Mesothelial cell of epicardium (in vitro differentiated cells): Measurements from ENCODE around the gene PIWIL1. TPM values are rescaled to one million over a fixed set of nuclear protein-coding genes. Genes with fewer than 3 reads are reported as not detected.

Source experiments
- DNase-seq, 2 experiments: peaks; one replicate each; pipeline ENCODE4 v3.0.0; 2021; ENCODE audit warnings: low spot score in 2 of 2; ENCODE audit not compliant: unreplicated experiment in 2 of 2
- H3K27ac Mint-ChIP-seq: 2 replicates; pipeline ENCODE4 v1.8.0; 2021; ENCODE audit warnings: mixed read lengths
- H3K27me3 Mint-ChIP-seq: 2 replicates; pipeline ENCODE4 v1.8.0; 2021; ENCODE audit warnings: low read depth, mixed read lengths
- H3K36me3 Mint-ChIP-seq: 2 replicates; pipeline ENCODE4 v1.8.0; 2021; ENCODE audit warnings: mixed read lengths
- H3K4me1 Mint-ChIP-seq: 2 replicates; pipeline ENCODE4 v1.8.0; 2021; ENCODE audit warnings: mixed read lengths
- H3K4me3 Mint-ChIP-seq: 2 replicates; pipeline ENCODE4 v1.8.0; 2021; ENCODE audit warnings: mild to moderate bottlenecking, moderate library complexity, mixed read lengths
- H3K9me3 Mint-ChIP-seq: 2 replicates; pipeline ENCODE4 v1.8.0; 2021; ENCODE audit warnings: mixed read lengths
- CTCF ChIP-seq: fragments of 200-600 bp; sonication (generic); IDR thresholded peaks from one replicate; pipeline ENCODE4 v1.5.0; 2021; ENCODE audit warnings: antibody characterized with exemption; ENCODE audit not compliant: unreplicated experiment
- total RNA-seq: library from RNA; stranded (reverse); gene quantifications from 3 replicates; pipeline ENCODE4 v1.2.1, GENCODE V29; 2021

Gene PIWIL1
- total RNA-seq, 1 donor from 2014 or later: not detected

GRCh38 chr12:130331146-130331545, 6.5 kb upstream of the PIWIL1 start:
- Mint-ChIP-seq H3K27me3 (peaks cover 81% of the 10 kb centered on the region), H3K4me3 (no peak overlapping the region), H3K4me1 (no peaks in the 10 kb centered on the region), H3K9me3 (no peaks in the 10 kb centered on the region), H3K27ac (no peak overlapping the region), H3K36me3 (no peaks in the 10 kb centered on the region)
- no peak for DNase-seq
- no peak for TF ChIP-seq CTCF

DNA sequence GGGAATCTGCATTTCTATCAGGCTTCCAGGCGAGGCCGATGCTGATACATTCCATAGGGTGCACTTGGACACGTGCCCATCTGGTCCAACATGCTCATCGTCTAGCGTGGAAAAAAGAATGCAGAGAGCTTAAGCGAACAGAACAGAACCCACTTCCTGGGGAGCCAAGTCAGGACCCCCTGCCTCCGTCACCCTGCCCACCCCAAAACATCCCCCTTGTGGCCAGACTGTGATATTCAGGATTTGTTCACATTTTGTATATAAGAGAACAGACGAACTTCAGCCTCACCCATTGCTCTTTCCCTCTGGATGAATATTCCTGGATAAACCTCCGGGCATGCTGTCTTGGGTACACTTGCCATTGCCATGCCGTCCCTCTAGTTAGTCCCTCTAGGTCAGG, 4.3 kb upstream of the PIWIL1 start:
- H3K27ac Mint-ChIP-seq: no peak overlapping the region
- TF ChIP-seq CTCF: peak; percentile 60
- DNase-seq: no peak
- H3K27me3 Mint-ChIP-seq: peaks cover 60% of the 10 kb centered on the region
- H3K9me3 Mint-ChIP-seq: no peaks in the 10 kb centered on the region
- H3K36me3 Mint-ChIP-seq: no peaks in the 10 kb centered on the region
- H3K4me3 Mint-ChIP-seq: no peak overlapping the region
- no peaks in the 10 kb centered on the region for H3K4me1 Mint-ChIP-seq

GRCh38 chr12:130334399-130334798, 3.3 kb upstream of the PIWIL1 start:
- Mint-ChIP-seq H3K4me3 (no peak overlapping the region), H3K27me3 (peaks cover 55% of the 10 kb centered on the region), H3K9me3 (no peaks in the 10 kb centered on the region), H3K4me1 (no peaks in the 10 kb centered on the region), H3K36me3 (no peaks in the 10 kb centered on the region), H3K27ac (no peak overlapping the region)
- no peak for DNase-seq
- TF ChIP-seq CTCF: no peak

DNA sequence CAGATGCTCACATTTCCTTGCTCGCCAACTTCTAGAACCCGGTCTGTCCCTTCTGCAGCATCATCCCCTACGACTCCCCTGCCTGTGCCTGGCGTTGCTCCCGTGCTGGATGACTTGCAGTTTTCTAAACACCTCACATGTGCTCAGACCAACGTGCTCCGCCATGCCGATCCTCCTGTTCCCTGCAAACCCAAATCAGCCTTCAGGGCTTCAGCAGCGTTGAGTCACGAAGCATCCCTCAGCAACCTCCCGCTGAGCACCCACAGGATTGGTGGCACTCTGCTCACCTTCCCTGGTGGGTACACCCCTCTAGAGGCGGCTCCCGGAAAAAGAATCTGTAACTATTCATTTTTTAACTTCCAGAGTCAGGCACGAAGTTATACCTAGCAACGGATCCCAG, 2.8 kb upstream of the PIWIL1 start:
- Mint-ChIP-seq H3K4me1 (no peaks in the 10 kb centered on the region), H3K27ac (no peak overlapping the region), H3K27me3 (peaks cover 55% of the 10 kb centered on the region), H3K4me3 (no peak overlapping the region), H3K9me3 (no peaks in the 10 kb centered on the region), H3K36me3 (no peaks in the 10 kb centered on the region)
- no peak for TF ChIP-seq CTCF
- DNase-seq: no peak

DNA sequence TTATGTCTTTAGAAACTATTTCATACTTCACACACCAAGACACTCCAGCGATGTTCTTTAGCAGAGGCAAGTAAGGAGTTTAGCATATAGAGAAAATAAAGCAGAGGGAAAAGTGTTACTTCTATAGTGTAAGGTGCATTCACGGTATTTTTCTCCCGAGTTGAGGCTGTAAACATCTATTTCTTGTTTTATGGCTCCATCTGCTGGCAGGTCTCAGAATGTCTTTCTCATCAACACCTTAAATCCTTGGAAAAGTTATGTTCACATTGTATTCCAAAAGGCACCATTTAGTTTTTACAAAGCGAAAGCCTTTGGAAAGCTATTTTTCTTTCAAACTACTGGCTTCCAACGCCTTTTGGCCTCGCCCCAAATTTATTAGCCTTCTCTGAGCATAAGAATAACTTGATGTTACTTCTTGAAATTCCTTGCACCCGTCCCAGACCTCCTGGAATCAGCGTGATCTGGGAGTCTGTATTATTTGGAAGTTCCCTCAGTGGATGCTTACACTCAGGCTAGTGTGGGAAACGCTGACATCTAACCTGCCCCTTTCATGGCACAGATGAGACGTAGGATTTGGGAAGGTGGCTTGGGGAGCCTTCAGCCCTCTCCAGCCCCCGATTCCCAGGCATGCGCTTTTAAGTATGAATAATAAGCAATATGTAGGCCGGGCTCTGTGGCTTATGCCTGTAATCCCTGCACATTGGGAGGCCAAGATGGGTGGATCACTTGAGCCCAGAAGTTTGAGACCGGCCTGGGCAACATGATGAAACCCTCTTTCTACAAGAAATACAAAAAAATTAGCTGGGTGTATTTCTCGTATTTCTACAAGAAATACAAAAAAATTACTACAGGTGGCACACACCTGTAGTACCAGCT, 1.9 kb upstream of the PIWIL1 start:
- no peak for DNase-seq
- Mint-ChIP-seq H3K4me3 (no peak overlapping the region), H3K9me3 (no peaks in the 10 kb centered on the region), H3K36me3 (no peaks in the 10 kb centered on the region), H3K4me1 (no peaks in the 10 kb centered on the region), H3K27ac (no peak overlapping the region), H3K27me3 (peaks cover 54% of the 10 kb centered on the region)
- peak; percentile 74 for TF ChIP-seq CTCF
